PFSK-1 (cell line): Measurements from ENCODE around the gene NDFIP2. TPM values are rescaled to one million over a fixed set of nuclear protein-coding genes. Genes with fewer than 3 reads are reported as not detected.

ENCODE experiments used
- FOXP2 ChIP-seq: optimal IDR thresholded peaks from 2 replicates; pipeline ENCODE3; 2011; ENCODE audit warnings: borderline replicate concordance, control low read depth, inconsistent platforms; ENCODE audit not compliant: insufficient read depth; ENCODE audit errors: extremely low read length, extremely low read depth
- POLR2AphosphoS5 ChIP-seq: IDR thresholded peaks from 2 replicates; pipeline ENCODE4 v1.6.1; 2012; ENCODE audit warnings: low read depth, mild to moderate bottlenecking, control low read depth, low read length, moderate library complexity
- SIN3A ChIP-seq: IDR thresholded peaks from 2 replicates; pipeline ENCODE4 v1.6.1; 2012; ENCODE audit warnings: mild to moderate bottlenecking, low read length, moderate library complexity, borderline replicate concordance; ENCODE audit not compliant: insufficient read depth
- TAF1 ChIP-seq: IDR thresholded peaks from 2 replicates; pipeline ENCODE4 v1.6.1; 2012; ENCODE audit warnings: low read length, control low read depth, borderline replicate concordance; ENCODE audit not compliant: insufficient read depth
- polyA plus RNA-seq: library from polyadenylated mRNA; unstranded; fragments of >200 nt; gene quantifications from one replicate; pipeline ENCODE4 v1.2.1, GENCODE V29; 2012; ENCODE audit warnings: low read depth, missing spikeins; ENCODE audit not compliant: insufficient read length
- TF ChIP-seq, protein P1 (sequence below), 2 experiments: IDR thresholded peaks; 2 replicates each; pipeline versions ENCODE4 v1.6.1 to v1.8.0; 2011 to 2012; ENCODE audit warnings: low read depth in 2 of 2, low read length in 2 of 2, control low read depth in 1 of 2, inconsistent platforms in 1 of 2, mild to moderate bottlenecking in 1 of 2, moderate library complexity in 1 of 2; ENCODE audit not compliant: insufficient read depth in 1 of 2

The NDFIP2 gene
- 7.0 TPM for polyA plus RNA-seq

- TF ChIP-seq, protein P1, sequence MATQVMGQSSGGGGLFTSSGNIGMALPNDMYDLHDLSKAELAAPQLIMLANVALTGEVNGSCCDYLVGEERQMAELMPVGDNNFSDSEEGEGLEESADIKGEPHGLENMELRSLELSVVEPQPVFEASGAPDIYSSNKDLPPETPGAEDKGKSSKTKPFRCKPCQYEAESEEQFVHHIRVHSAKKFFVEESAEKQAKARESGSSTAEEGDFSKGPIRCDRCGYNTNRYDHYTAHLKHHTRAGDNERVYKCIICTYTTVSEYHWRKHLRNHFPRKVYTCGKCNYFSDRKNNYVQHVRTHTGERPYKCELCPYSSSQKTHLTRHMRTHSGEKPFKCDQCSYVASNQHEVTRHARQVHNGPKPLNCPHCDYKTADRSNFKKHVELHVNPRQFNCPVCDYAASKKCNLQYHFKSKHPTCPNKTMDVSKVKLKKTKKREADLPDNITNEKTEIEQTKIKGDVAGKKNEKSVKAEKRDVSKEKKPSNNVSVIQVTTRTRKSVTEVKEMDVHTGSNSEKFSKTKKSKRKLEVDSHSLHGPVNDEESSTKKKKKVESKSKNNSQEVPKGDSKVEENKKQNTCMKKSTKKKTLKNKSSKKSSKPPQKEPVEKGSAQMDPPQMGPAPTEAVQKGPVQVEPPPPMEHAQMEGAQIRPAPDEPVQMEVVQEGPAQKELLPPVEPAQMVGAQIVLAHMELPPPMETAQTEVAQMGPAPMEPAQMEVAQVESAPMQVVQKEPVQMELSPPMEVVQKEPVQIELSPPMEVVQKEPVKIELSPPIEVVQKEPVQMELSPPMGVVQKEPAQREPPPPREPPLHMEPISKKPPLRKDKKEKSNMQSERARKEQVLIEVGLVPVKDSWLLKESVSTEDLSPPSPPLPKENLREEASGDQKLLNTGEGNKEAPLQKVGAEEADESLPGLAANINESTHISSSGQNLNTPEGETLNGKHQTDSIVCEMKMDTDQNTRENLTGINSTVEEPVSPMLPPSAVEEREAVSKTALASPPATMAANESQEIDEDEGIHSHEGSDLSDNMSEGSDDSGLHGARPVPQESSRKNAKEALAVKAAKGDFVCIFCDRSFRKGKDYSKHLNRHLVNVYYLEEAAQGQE (IDR thresholded peaks at IDR 0.05; ENCODE audit: insufficient read depth in 1 of 2, low read depth in 2 of 2, low read length in 2 of 2), result no peak
- no peak for TF ChIP-seq TAF1
- TF ChIP-seq FOXP2, result peak; percentile 28
- TF ChIP-seq SIN3A, result no peak
- peak; percentile 34; the same call in 1 of the 2 replicates for TF ChIP-seq POLR2AphosphoS5
These were observed at the start of gene NDFIP2 for GRCh38 chr13:79480954-79481684. NDFIP2 (plus strand) TSS chr13:79481155; CDS start chr13:79481204, 49 bp downstream.

DNA sequence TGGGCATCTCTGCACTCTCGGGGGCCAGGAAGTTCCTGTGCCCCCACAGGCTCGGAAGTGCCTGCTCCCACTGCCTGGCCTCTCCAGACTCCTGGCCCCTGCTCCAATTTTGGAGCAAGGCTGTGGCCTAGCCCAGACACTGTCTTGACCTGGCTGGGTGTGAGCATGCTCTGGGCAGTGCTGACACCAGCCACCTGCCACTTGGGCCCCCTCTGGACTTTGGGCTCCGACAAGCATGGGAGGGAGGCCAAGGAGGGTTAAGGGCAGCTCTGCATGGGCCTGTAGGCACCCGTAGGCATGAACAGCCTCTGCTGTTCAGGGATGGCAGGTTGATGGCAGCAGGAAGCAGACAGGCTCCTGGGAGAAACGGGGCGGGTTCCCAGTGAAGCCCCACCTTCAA is 48.9 kb upstream of the NDFIP2 start:
- TF ChIP-seq TAF1, result no peak
- TF ChIP-seq FOXP2, result no peak
- no peak for TF ChIP-seq SIN3A
- TF ChIP-seq, protein P1 (IDR thresholded peaks at IDR 0.05; ENCODE audit: insufficient read depth in 1 of 2, low read depth in 2 of 2, low read length in 2 of 2), result no peak
- TF ChIP-seq POLR2AphosphoS5, result no peak

- TF ChIP-seq, protein P1 (IDR thresholded peaks at IDR 0.05; ENCODE audit: insufficient read depth in 1 of 2, low read depth in 2 of 2, low read length in 2 of 2), result no peak
- TF ChIP-seq POLR2AphosphoS5, result no peak
- no peak for TF ChIP-seq TAF1
- TF ChIP-seq SIN3A, result no peak
- no peak for TF ChIP-seq FOXP2
These were observed 48.0 kb upstream of the NDFIP2 start for GRCh38 chr13:79432992-79433391.

DNA sequence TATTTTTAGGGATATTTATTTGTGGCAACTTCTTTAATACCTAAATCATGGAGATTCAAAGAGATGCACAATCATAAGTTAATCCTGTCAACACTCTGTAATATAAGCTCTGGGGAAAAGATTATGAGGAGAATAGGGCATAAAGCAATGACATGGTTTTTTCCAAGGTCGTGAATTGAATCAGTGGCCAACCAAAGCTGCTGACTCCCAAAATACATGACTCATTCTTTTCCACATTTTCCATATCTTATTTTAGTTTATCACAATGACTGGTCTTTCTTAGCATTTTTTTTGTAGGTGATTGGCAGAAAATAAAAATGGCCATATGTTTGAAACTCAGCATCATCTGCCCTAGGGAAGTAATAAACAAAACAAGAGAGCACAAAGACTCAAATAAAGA is 46.4 kb upstream of the NDFIP2 start:
- TF ChIP-seq POLR2AphosphoS5 (no peak), FOXP2 (no peak), SIN3A (no peak), TAF1 (no peak)

DNA sequence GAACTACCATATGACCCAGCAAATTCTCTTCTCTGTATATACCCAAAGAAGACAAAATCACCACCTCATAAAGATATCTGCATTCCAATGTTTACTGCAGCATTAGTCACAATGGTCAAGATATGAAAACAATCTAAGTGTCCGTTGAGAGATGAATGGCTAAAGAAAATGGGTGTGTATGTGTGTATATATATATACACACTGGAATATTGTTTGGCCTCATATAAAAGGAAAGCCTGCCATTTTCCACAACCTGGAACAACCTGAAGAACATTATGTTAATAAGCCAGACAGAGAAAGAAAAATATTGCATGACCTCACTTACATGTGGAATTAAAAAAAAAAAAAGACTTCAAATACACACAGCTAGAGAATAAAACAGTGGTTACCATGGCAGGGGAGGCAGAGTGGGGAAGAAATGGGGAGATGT is 45.4 kb upstream of the NDFIP2 start:
- TF ChIP-seq, protein P1 (IDR thresholded peaks at IDR 0.05; ENCODE audit: insufficient read depth in 1 of 2, low read depth in 2 of 2, low read length in 2 of 2), result no peak
- TF ChIP-seq POLR2AphosphoS5, result no peak
- TF ChIP-seq SIN3A, result no peak
- TF ChIP-seq TAF1, result no peak
- TF ChIP-seq FOXP2, result no peak
